GM19328 (cell line): ENCODE data around the gene HSPBAP1.
"Not testable (repeated sequence)": the region's sequence is repeated elsewhere in the genome, so short reads cannot be mapped to it uniquely, and the experiment has no call there.

Experiments
- ATAC-seq: cut with Tn5 transposase; IDR thresholded peaks from one replicate; pipeline ENCODE4 v1.9.1; 2021; ENCODE audit warnings: mild to moderate bottlenecking, moderate library complexity; ENCODE audit not compliant: unreplicated experiment

HSPBAP1 gene

GRCh38 chr3:122785231-122785630, 8.4 kb downstream of the HSPBAP1 start:
- no peak for ATAC-seq

- no peak for ATAC-seq
These were observed 9.2 kb downstream of the HSPBAP1 start for GRCh38 chr3:122784436-122784835.

- ATAC-seq = no peak
These were observed 10.8 kb downstream of the HSPBAP1 start for GRCh38 chr3:122782804-122783203.

GRCh38 chr3:122777563-122777962, 16.1 kb downstream of the HSPBAP1 start:
- ATAC-seq = no peak

GRCh38 chr3:122776675-122777468, 16.8 kb downstream of the HSPBAP1 start:
- no peak for ATAC-seq

GRCh38 chr3:122774564-122774963, 19.1 kb downstream of the HSPBAP1 start:
- no peak for ATAC-seq

- ATAC-seq = no peak
These were observed 19.6 kb downstream of the HSPBAP1 start for GRCh38 chr3:122773944-122774509.

- no peak for ATAC-seq
These were observed 20.8 kb downstream of the HSPBAP1 start for GRCh38 chr3:122772827-122773226.

GRCh38 chr3:122770521-122771202, 23.0 kb downstream of the HSPBAP1 start:
- ATAC-seq = no peak

- no peak for ATAC-seq
These were observed 25.9 kb downstream of the HSPBAP1 start for GRCh38 chr3:122767540-122768372.

GRCh38 chr3:122766430-122766829, 27.2 kb downstream of the HSPBAP1 start:
- no peak for ATAC-seq

- ATAC-seq = no peak
These were observed 33.0 kb downstream of the HSPBAP1 start for GRCh38 chr3:122760453-122761271.

GRCh38 chr3:122758877-122759560, 34.6 kb downstream of the HSPBAP1 start:
- ATAC-seq = no peak

- no peak for ATAC-seq
These were observed 38.1 kb downstream of the HSPBAP1 start for GRCh38 chr3:122755491-122755890.

GRCh38 chr3:122754929-122755328, 38.7 kb downstream of the HSPBAP1 start:
- no peak for ATAC-seq

GRCh38 chr3:122748347-122748746, 45.3 kb downstream of the HSPBAP1 start:
- no peak for ATAC-seq

- ATAC-seq = not testable (repeated sequence)
These were observed 46.3 kb downstream of the HSPBAP1 start for GRCh38 chr3:122747295-122747694.

GRCh38 chr3:122745369-122746021, 48.1 kb downstream of the HSPBAP1 start:
- ATAC-seq = no peak

GRCh38 chr3:122743581-122744120, 50.0 kb downstream of the HSPBAP1 start:
- no peak for ATAC-seq
